Neural progenitor cell (in vitro differentiated cells): ENCODE data around the gene NBAS. TPM values are rescaled to one million over a fixed set of nuclear protein-coding genes. Genes with fewer than 3 reads are reported as not detected.

Experiments used
- DNase-seq: peaks from one replicate; pipeline ENCODE4 v3.0.0-alpha.2; 2016; ENCODE audit warnings: low spot score
- H2AFZ ChIP-seq: fragments of 200-600 bp; sonication (generic); replicated peaks from 2 replicates; pipeline ENCODE4 v1.6.1; 2016; ENCODE audit warnings: antibody characterized with exemption
- H3F3A ChIP-seq: fragments of 200-600 bp; sonication (generic); 2 replicates; pipeline ENCODE4 v1.6.1; 2016; ENCODE audit warnings: antibody characterized with exemption, low read depth
- H3K27ac ChIP-seq: fragments of 200-600 bp; sonication (generic); 2 replicates; pipeline ENCODE4 v1.5.1; 2016; ENCODE audit warnings: mild to moderate bottlenecking
- H3K27me3 ChIP-seq: fragments of 200-600 bp; sonication (generic); 2 replicates; pipeline ENCODE4 v1.6.1; 2016; ENCODE audit warnings: mild to moderate bottlenecking, moderate library complexity
- H3K36me3 ChIP-seq: fragments of 200-600 bp; sonication (generic); 2 replicates; pipeline ENCODE4 v1.5.1; 2016
- H3K4me1 ChIP-seq: fragments of 200-600 bp; sonication (generic); 2 replicates; pipeline ENCODE4 v1.6.1; 2016; ENCODE audit warnings: mixed run types
- H3K4me2 ChIP-seq: fragments of 200-600 bp; sonication (generic); 2 replicates; pipeline ENCODE4 v1.6.1; 2016
- H3K4me3 ChIP-seq: fragments of 200-600 bp; sonication (generic); 2 replicates; pipeline ENCODE4 v1.5.1; 2016
- H3K79me2 ChIP-seq: fragments of 200-600 bp; sonication (generic); 2 replicates; pipeline ENCODE4 v1.6.1; 2016; ENCODE audit warnings: low read depth
- H3K9ac ChIP-seq: fragments of 200-600 bp; sonication (generic); 2 replicates; pipeline ENCODE4 v1.6.1; 2016
- H3K9me3 ChIP-seq: fragments of 200-600 bp; sonication (generic); 2 replicates; pipeline ENCODE4 v1.5.1; 2016; ENCODE audit warnings: low read depth
- H4K20me1 ChIP-seq: fragments of 200-600 bp; sonication (generic); 2 replicates; pipeline ENCODE4 v1.6.1; 2016; ENCODE audit warnings: low read depth
- H3K27ac Mint-ChIP-seq: 3 replicates; pipeline ENCODE4 v1.8.0; 2021; ENCODE audit warnings: mixed read lengths
- H3K27me3 Mint-ChIP-seq: 2 replicates; pipeline ENCODE4 v1.8.0; 2022; ENCODE audit warnings: low read depth, mild to moderate bottlenecking, inconsistent platforms, moderate library complexity, mixed read lengths; ENCODE audit not compliant: insufficient read depth
- H3K36me3 Mint-ChIP-seq: 3 replicates; pipeline ENCODE4 v1.8.0; 2021; ENCODE audit warnings: mixed read lengths
- H3K4me1 Mint-ChIP-seq: 3 replicates; pipeline ENCODE4 v1.8.0; 2021; ENCODE audit warnings: mixed read lengths
- H3K4me3 Mint-ChIP-seq: 3 replicates; pipeline ENCODE4 v1.8.0; 2021; ENCODE audit warnings: mild to moderate bottlenecking, moderate library complexity, mixed read lengths
- H3K9me3 Mint-ChIP-seq: 3 replicates; pipeline ENCODE4 v1.8.0; 2020; ENCODE audit warnings: mixed read lengths
- EZH2 ChIP-seq: fragments of 200-600 bp; sonication (generic); IDR thresholded peaks from 2 replicates; pipeline ENCODE4 v1.6.1; 2017; ENCODE audit warnings: antibody characterized with exemption, mild to moderate bottlenecking, moderate library complexity
- EZH2phosphoT487 ChIP-seq: fragments of 200-600 bp; sonication (generic); IDR thresholded peaks from 2 replicates; pipeline ENCODE4 v1.6.1; 2017; ENCODE audit warnings: antibody characterized with exemption
- total RNA-seq: library from RNA; depleted of rRNA; stranded (reverse); fragments of >200 nt; gene quantifications from 2 replicates; pipeline ENCODE4 v1.2.3, GENCODE V29; 2015; ENCODE audit warnings: low replicate concordance
- TF ChIP-seq, protein P1 (sequence below): fragments of 200-600 bp; sonication (generic); IDR thresholded peaks from 2 replicates; pipeline ENCODE4 v1.5.1; 2017; ENCODE audit warnings: antibody characterized with exemption, mild to moderate bottlenecking

NBAS gene
- total RNA-seq, 1 donor from 2014 or later, result 58.0 TPM

DNA sequence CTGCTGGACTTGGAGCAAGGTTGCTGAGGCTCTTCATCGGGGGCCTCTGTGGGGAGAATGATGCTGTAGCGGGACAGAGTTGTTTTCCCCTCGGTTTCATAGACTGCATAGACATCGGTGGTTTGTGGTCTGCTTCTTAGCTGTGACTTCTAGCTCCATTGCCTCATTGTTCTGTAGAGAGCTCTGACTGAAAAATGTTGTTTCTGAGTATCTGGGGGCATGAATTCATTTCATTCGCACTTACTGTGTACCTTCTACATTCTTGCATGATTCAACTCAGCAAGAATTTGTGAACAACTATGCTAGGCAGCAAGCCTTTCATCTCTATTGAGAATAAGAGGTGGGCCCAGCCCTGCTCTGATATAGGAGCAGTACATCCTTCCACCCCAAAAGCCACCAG is 406.8 kb downstream of the NBAS start:
- H3K4me2 ChIP-seq, result no peak overlapping the region
- H3K27ac Mint-ChIP-seq, result no peak overlapping the region

DNA sequence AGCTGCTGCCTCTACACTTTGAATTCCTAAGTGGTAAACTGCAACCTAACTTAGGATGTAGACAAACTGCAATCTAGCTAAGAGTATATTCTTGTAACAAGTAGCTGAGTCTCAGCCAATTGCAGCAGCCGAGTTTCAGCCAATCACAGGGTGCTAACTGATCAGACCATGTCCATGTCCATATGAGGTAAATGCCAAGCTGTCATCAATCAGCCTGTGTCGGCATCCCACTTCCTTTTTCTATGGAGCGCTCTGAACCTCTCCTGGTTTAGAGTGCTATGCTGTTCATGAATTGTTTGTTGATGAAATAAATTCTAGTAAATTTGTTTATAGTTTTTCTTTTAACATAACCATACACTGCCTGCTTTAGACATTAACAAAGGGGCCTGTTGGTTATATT is 408.8 kb downstream of the NBAS start:
- H3K9ac ChIP-seq, result no peak overlapping the region
- no peak overlapping the region for H3K27ac ChIP-seq
- Mint-ChIP-seq H3K36me3 (peaks cover 3% of the 10 kb centered on the region), H3K27me3 (peaks cover 3% of the 10 kb centered on the region), H3K27ac (no peak overlapping the region), H3K9me3 (peaks cover 8% of the 10 kb centered on the region), H3K4me3 (no peak overlapping the region), H3K4me1 (peaks cover 39% of the 10 kb centered on the region)
- no peaks in the 10 kb centered on the region for H3F3A ChIP-seq
- H3K4me3 ChIP-seq, result no peak overlapping the region
- TF ChIP-seq EZH2 (no peak), EZH2phosphoT487 (no peak)
- TF ChIP-seq, protein P1, sequence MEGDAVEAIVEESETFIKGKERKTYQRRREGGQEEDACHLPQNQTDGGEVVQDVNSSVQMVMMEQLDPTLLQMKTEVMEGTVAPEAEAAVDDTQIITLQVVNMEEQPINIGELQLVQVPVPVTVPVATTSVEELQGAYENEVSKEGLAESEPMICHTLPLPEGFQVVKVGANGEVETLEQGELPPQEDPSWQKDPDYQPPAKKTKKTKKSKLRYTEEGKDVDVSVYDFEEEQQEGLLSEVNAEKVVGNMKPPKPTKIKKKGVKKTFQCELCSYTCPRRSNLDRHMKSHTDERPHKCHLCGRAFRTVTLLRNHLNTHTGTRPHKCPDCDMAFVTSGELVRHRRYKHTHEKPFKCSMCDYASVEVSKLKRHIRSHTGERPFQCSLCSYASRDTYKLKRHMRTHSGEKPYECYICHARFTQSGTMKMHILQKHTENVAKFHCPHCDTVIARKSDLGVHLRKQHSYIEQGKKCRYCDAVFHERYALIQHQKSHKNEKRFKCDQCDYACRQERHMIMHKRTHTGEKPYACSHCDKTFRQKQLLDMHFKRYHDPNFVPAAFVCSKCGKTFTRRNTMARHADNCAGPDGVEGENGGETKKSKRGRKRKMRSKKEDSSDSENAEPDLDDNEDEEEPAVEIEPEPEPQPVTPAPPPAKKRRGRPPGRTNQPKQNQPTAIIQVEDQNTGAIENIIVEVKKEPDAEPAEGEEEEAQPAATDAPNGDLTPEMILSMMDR, result no peak
- H2AFZ ChIP-seq, result no peak overlapping the region
- no peaks in the 10 kb centered on the region for H3K9me3 ChIP-seq
- DNase-seq, result no peak
- H3K27me3 ChIP-seq, result no peaks in the 10 kb centered on the region
- peaks cover 15% of the 10 kb centered on the region for H3K4me1 ChIP-seq
- H4K20me1 ChIP-seq, result no peaks in the 10 kb centered on the region
- no peaks in the 10 kb centered on the region for H3K79me2 ChIP-seq
- no peaks in the 10 kb centered on the region for H3K36me3 ChIP-seq
- H3K4me2 ChIP-seq, result no peak overlapping the region

More for the DNA sequence above, 406.8 kb downstream of the NBAS start:
- H3K4me1 Mint-ChIP-seq, result peaks cover 43% of the 10 kb centered on the region
- Histone ChIP-seq H3K27ac (no peak overlapping the region), H2AFZ (no peak overlapping the region), H3K4me3 (no peak overlapping the region), H3K9me3 (no peaks in the 10 kb centered on the region), H4K20me1 (no peaks in the 10 kb centered on the region), H3K9ac (no peak overlapping the region), H3K36me3 (no peaks in the 10 kb centered on the region), H3K27me3 (no peaks in the 10 kb centered on the region), H3K4me1 (peaks cover 34% of the 10 kb centered on the region), H3F3A (peaks cover 12% of the 10 kb centered on the region), H3K79me2 (no peaks in the 10 kb centered on the region)
- TF ChIP-seq EZH2, result no peak
- TF ChIP-seq, protein P1, result no peak
- no peak for TF ChIP-seq EZH2phosphoT487
- no peak for DNase-seq
- H3K4me3 Mint-ChIP-seq, result no peak overlapping the region
- H3K9me3 Mint-ChIP-seq, result peaks cover 8% of the 10 kb centered on the region
- H3K36me3 Mint-ChIP-seq, result peaks cover 3% of the 10 kb centered on the region
- peaks cover 3% of the 10 kb centered on the region for H3K27me3 Mint-ChIP-seq

DNA sequence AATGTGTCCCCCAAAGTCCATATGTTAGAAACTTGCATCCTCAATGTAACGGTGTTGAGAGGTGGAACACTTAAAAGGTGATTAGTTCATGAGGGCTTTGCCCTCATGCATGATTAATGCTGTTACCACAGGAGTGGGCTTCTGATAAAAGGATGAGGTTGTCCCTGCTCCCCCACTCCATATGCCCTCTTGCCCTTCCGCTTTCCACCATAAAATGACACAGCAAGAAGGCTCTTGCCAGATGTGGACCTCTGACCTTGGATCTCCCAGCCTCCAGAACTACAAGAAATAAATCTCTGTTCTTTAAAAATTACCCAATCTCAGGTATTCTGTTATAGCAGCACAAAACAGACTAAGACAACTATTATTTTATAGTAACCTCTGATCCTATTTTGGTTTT is 412.1 kb downstream of the NBAS start:
- H3K9me3 Mint-ChIP-seq, result no peaks in the 10 kb centered on the region
- no peaks in the 10 kb centered on the region for H3K79me2 ChIP-seq

DNA sequence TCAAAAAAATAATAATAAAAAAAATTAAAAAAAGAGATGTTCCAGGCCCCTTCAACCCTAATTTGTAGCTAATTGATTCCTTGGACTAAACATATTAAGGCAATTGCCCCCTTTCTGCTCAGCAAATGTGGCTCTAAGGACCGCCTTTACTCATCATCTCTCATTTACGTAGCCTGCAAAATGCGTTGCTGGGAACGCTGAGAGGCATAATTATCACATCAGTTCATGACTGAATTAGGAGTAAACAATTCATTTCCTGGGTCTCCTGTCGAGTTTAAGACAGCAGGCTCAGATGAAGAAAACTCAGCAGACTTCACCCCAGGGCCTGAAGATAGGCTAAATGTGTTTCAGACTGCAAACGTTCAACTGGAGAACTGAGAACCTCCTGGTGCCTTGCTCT is 413.5 kb downstream of the NBAS start:
- H3K27me3 Mint-ChIP-seq, result no peaks in the 10 kb centered on the region
- no peak overlapping the region for H3K27ac Mint-ChIP-seq
- Histone ChIP-seq H3K27ac (no peak overlapping the region), H3F3A (no peaks in the 10 kb centered on the region), H3K4me1 (no peaks in the 10 kb centered on the region), H3K9me3 (no peaks in the 10 kb centered on the region), H3K79me2 (no peaks in the 10 kb centered on the region), H3K4me2 (no peak overlapping the region), H3K27me3 (no peaks in the 10 kb centered on the region), H4K20me1 (no peaks in the 10 kb centered on the region), H3K9ac (no peak overlapping the region), H3K36me3 (no peaks in the 10 kb centered on the region), H2AFZ (no peak overlapping the region), H3K4me3 (no peak overlapping the region)
- peaks cover 20% of the 10 kb centered on the region for H3K4me1 Mint-ChIP-seq
- no peaks in the 10 kb centered on the region for H3K36me3 Mint-ChIP-seq
- no peaks in the 10 kb centered on the region for H3K9me3 Mint-ChIP-seq
- H3K4me3 Mint-ChIP-seq, result no peak overlapping the region
- TF ChIP-seq, protein P1, result no peak
- TF ChIP-seq EZH2 (no peak), EZH2phosphoT487 (no peak)
- no peak for DNase-seq

More for the DNA sequence above, 412.1 kb downstream of the NBAS start:
- Mint-ChIP-seq H3K4me3 (no peak overlapping the region), H3K27ac (no peak overlapping the region), H3K4me1 (peaks cover 15% of the 10 kb centered on the region), H3K27me3 (no peaks in the 10 kb centered on the region), H3K36me3 (no peaks in the 10 kb centered on the region)
- Histone ChIP-seq H3K27me3 (no peaks in the 10 kb centered on the region), H3K4me2 (no peak overlapping the region), H3K9me3 (no peaks in the 10 kb centered on the region), H3K4me3 (no peak overlapping the region), H3K4me1 (no peaks in the 10 kb centered on the region), H3K27ac (no peak overlapping the region), H3K36me3 (no peaks in the 10 kb centered on the region), H2AFZ (no peak overlapping the region), H4K20me1 (no peaks in the 10 kb centered on the region), H3K9ac (no peak overlapping the region), H3F3A (no peaks in the 10 kb centered on the region)
- no peak for DNase-seq
- no peak for TF ChIP-seq EZH2
- no peak for TF ChIP-seq EZH2phosphoT487
